Stimulated activated CD8-positive, alpha-beta memory T cell treated with anti-CD3 and anti-CD28 coated beads, Interleukin-7, amount 100 ng/mL, for 1 hour (primary cell): ENCODE measurements around the gene KIF19.
"Not testable (repeated sequence)": the region's sequence is repeated elsewhere in the genome, so short reads cannot be mapped to it uniquely, and the experiment has no call there.

Experiments used
- DNase-seq, 2 donors: peaks; one replicate each; pipeline ENCODE4 v3.0.0-alpha.2; 2020; ENCODE audit warnings: low read depth in 2 of 2

Gene KIF19

GRCh38 chr17:74387365-74388218 lies 61.6 kb downstream of the KIF19 start:
- no peak for DNase-seq

DNA sequence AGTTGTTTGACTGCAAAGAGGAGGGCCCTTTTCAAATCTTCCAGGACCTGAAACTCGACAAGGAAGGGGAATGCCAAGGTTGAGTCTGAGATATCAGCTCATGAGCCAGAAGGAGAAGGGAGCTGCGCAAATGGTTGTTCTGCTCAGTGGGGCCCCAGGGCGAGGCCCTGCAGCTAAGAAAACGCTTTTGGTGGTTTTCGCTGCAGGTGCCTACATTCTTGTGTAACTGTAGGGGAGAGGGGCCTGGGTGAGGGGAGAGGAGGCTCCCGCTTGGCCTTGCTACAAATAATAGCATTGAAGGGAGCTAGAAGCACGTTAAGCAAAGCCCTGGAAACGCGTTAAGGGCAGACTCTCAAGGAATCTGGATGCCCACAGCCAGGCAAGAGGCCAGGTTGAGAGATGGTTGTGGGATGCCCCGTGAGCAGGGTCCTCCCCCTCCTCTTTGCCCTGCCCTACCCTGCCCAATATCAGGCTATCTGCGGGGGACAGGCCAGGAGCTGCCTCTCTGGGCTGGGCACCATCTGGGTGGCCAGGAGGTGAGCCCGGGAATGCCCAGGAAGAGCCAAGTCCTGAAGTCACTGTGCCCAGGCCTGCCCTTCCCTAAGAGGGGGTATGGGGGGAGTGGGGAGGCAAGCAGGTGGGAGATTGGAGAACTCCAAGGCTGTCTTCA lies 63.2 kb downstream of the KIF19 start:
- DNase-seq, result no peak

DNA sequence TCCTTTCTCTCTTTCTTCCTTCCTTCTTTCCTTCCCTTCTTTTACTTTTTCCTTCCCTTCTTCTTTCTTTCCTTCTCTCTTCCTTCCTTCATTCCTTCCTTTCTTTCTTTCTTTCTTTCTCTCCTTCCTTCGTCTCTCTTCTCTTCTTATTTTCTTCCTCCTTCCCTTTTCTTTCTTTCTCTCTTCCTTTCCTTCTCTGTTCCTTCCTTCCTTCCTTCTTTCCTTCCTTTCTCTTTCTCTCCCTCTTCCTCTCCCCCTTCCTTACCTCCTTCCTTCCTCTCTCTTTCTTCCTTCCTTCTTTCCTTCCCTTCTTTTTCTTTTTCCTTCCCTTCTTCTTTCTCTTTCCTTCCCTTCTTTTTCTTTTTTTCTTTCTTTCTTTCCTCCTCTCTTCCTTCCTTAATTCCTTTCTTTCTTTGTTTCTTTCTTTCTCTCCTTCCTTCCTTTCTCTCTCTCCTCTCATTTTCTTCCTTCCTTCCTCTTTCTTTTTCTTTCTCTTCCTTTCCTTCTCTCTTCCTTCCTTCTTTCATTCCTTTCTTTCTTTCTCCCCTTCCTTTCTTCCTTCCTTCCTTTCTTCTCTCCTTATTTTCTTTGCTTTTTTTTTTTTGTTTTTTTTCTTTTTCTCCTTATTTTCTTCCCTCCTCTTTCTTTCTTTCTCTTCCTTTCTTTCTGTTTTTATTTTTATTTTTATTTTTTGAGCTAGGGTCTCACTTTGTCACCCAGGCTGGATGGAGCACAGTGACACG lies 64.1 kb downstream of the KIF19 start:
- no peak for DNase-seq

DNA sequence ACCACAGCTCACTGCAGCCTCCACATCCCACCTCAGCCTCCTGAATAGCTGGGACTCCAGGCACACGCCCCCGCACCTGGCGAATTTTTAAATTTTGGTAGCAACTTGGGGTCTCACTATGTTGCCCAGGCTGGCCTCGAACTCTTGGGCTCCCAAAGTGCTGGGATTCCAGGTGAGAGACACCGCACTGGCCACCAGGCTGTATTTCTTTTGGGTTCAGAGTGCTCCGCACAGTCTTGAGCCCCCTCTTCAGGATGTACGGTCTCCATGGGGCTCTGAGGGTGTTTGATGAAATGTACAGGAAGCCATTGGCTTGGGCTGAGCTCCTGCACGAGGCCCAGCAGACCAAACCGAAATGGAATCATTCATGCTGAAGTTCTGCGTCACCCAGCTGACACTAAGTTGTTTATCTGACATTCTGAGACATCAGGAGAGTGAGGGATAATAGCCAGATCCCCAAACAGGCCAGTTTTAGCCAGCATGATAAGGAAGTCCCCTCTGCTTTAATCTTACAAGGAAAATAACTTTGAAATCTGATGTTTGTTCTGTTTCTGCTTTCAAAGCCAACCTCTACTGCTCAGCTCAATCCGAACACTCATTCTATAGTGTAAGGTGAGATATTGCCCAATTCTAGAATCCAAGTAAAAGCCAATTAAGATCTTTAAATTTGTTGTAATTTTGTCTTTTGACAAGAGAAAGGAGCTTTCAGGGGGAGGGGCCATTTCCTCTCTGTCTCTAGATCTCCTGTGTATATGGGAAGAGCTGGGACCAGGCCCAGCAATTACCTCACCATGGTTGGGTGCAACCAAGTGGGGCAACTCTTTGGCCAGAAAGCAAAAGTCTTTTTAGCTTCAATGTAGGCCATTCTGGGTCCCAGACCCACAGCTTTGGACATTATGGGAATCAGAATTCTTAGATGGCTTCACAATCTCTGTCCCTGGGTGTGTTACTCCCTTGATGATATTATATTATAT lies 64.9 kb downstream of the KIF19 start:
- no peak for DNase-seq

DNA sequence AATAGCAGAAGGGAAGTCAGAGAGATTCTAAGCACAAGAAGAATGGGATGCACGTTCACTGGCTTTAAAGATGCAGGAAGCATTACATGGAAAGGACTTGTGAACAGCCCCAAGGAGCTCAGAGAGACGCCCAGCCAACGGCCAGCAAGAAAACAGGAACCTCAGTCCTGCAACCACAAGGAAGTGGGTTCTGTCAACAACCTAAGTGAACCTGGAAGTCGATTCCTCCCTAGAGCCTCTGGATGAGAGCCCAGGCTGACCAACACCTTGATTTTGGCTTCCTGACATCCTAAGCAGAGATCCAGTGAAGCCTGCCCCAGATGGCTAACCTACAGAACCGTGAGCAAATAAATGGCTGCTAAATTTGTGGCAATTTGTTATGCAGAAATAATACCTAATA lies 65.7 kb downstream of the KIF19 start:
- DNase-seq, result no peak

DNA sequence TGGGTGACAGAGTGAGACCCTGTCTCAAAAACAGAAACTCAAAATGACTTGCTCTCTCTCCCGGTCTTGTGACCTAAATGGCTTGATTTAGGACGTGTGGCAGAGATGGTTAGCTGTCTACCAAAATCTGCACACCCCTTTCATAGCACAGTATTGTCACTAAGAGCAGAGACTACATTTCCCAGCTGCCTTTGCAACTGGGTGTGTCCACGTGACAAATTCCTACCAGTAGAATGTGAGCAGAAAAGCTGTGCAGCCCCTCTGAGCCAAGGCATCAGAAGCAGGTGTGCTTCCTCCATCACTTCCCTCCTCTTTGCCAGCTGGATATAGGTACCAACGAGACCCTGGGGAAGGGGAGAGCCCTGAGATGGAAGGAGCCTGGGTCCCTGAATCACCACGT lies 66.8 kb downstream of the KIF19 start:
- no peak for DNase-seq

- DNase-seq, result no peak
Observed at GRCh38 chr17:74393346-74393942, 67.4 kb downstream of the KIF19 start.

DNA sequence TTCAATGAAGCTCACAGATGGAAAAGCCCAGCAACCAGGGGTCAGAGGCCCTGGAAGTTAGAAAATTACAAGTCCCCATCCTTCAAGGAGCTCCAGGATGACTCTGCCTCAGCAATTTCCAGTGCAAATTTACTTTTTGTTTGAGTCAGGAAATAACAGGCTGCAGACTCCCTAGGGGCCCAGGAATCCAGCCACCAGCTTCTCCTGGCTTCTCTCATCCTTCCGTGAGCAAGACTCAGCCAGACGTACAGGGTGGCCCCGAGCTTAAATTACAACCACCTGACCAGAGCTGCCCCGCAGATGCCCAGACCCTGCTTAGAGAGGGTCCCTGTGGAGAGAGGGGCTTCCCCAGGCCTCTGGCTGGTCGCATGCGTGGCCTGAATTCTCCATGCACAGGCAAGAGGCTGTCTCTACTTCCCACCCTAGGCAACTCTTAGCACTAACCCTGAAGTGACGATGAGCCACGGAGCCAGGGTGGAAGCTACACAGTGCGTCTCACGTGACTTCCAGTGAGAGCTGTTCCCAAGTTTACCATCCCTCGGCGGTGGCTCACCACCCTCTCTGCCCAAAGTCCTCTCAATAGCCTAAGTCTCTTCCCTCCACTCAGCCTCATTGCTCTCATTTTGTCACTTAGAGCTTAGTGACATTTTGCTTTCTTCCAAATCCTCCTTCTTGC lies 68.4 kb downstream of the KIF19 start:
- DNase-seq, result no peak

GRCh38 chr17:74394977-74395376 lies 69.0 kb downstream of the KIF19 start:
- no peak for DNase-seq

- DNase-seq, result no peak
Observed at GRCh38 chr17:74396567-74396966, 70.5 kb downstream of the KIF19 start.

- no peak for DNase-seq
Observed at GRCh38 chr17:74402048-74402447, 76.0 kb downstream of the KIF19 start.

- no peak for DNase-seq
Observed at GRCh38 chr17:74403512-74404137, 77.6 kb downstream of the KIF19 start.

DNA sequence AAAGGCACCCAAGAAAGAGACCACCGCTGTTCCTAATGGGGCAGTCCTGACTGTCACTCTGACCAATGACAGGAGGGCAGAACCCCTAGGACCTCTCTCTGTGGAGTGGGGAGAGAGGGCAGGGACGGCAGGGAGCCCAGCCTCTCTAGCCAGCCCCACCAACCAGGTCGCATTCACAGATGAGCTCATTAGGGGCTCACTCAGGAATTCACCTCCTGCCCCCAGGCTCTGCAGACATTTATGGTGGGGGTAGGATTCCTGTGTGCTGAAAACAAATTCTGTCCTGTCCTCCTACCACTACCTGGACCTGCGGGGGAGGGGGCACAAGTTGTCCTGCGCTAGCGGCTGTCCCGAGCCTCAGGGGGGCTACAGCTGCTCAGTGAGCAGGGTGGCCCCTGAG lies 78.2 kb downstream of the KIF19 start:
- DNase-seq, result no peak

- DNase-seq, result no peak
Observed at GRCh38 chr17:74404789-74405188, 78.8 kb downstream of the KIF19 start.

DNA sequence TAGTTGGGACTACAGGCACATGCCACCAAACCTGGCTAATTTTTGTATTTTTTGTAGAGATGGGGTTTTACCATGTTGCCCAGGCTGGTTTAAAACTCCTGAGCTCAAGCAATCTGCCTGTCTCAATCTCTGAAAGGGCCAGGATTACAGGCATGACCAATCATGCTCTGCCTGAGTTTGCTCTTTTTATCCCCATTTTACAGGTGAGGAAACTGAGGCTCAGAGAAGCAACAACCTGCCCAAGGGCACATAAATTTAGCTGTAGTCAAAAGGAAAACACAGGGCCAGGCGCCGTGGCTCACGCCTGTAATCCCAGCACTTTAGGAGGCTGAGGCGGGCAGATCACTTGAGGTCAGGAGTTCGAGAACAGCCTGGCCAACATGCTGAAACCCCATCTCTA lies 79.3 kb downstream of the KIF19 start:
- DNase-seq, result not testable (repeated sequence)
